Panc1 (cell line): ENCODE data around the gene SYNPR. TPM values are rescaled to one million over a fixed set of nuclear protein-coding genes. Genes with fewer than 3 reads are reported as not detected.

ENCODE experiments used
- ATAC-seq: fragments of 200-7000 bp; cut with Tn5 transposase; 2 replicates; pipeline ENCODE4 v1.9.1; 2020; ENCODE audit warnings: mild to moderate bottlenecking, moderate library complexity
- BruUV-seq: library from RNA; stranded (reverse); fragments of 400-500 nt; replicated peaks from 2 replicates; lab custom pipeline; 2021; lab: Mats Ljungman, UMichigan
- CTCF ChIA-PET: fragments of 300-600 bp; sonication (Branson Sonifier 250); formaldehyde crosslinking; loops from one replicate; lab custom pipeline; 2022; ENCODE audit warnings: antibody characterized with exemption; lab: Charles Lee
- POLR2A ChIA-PET: fragments of 300-600 bp; sonication (Branson Sonifier 250); formaldehyde crosslinking; loops from one replicate; lab custom pipeline; 2022; ENCODE audit warnings: antibody characterized with exemption; lab: Charles Lee
- DNase-seq: peaks from one replicate; pipeline ENCODE4 v3.0.0-alpha.2; 2010; ENCODE audit warnings: low read depth, low spot score
- H3K27ac ChIP-seq: 2 replicates; pipeline ENCODE4 v1.5.1; 2011; ENCODE audit warnings: mild to moderate bottlenecking, low read length, inconsistent platforms
- H3K27me3 ChIP-seq: fragments of 200-500 bp; sonication (Bioruptor generic); 2 replicates; pipeline ENCODE4 v1.6.0; 2014; ENCODE audit warnings: low read length, inconsistent platforms; ENCODE audit not compliant: control insufficient read depth, insufficient read depth
- H3K36me3 ChIP-seq: fragments of 200-500 bp; sonication (Bioruptor generic); 2 replicates; pipeline ENCODE4 v1.5.1; 2014; ENCODE audit warnings: inconsistent platforms, mild to moderate bottlenecking, low read length, moderate library complexity; ENCODE audit not compliant: control insufficient read depth, insufficient read depth
- H3K4me1 ChIP-seq: 2 replicates; pipeline ENCODE4 v1.5.1; 2011; ENCODE audit warnings: inconsistent platforms, mild to moderate bottlenecking, low read length, moderate library complexity; ENCODE audit not compliant: control insufficient read depth, insufficient read depth
- H3K4me3 ChIP-seq, 2 experiments: 2 replicates each; pipeline ENCODE4 v1.5.1; 2011 to 2012; ENCODE audit warnings: low read depth in 2 of 2, low read length in 2 of 2, mild to moderate bottlenecking in 2 of 2, inconsistent platforms in 1 of 2, moderate library complexity in 1 of 2
- H3K9me3 ChIP-seq: fragments of 200-500 bp; sonication (Bioruptor generic); 2 replicates; pipeline ENCODE4 v1.5.1; 2014; ENCODE audit warnings: low read depth, mild to moderate bottlenecking, inconsistent platforms, low read length, moderate library complexity; ENCODE audit not compliant: control insufficient read depth, insufficient read depth
- POLR2AphosphoS5 ChIP-seq: IDR thresholded peaks from 2 replicates; pipeline ENCODE4 v1.6.1; 2012; ENCODE audit warnings: mild to moderate bottlenecking, low read depth, low read length, moderate library complexity
- SIN3A ChIP-seq: IDR thresholded peaks from 2 replicates; pipeline ENCODE4 v1.6.1; 2012; ENCODE audit warnings: low read depth, mild to moderate bottlenecking, low read length, moderate library complexity, borderline replicate concordance; ENCODE audit not compliant: insufficient read depth
- TCF7L2 ChIP-seq: IDR thresholded peaks from 2 replicates; pipeline ENCODE4 v1.6.1; 2011; ENCODE audit warnings: mild to moderate bottlenecking, low read depth, low read length, inconsistent platforms
- in situ Hi-C: cut with HindIII; loops from 2 replicates; pipeline ENCODE4 v1.10.0; 2016; ENCODE audit warnings: low sequenced_read_pairs, low pct_unique_long_range_greater_than_20kb
- intact Hi-C: fragments of 100-400 bp; cut with micrococcal nuclease; formaldehyde crosslinking; loops from one replicate; pipeline ENCODE4 v1.10.0; 2022; ENCODE audit not compliant: unreplicated experiment
- total RNA-seq: library from RNA; stranded (reverse); gene quantifications from one replicate; pipeline ENCODE4 v1.2.1, GENCODE V29; 2021; ENCODE audit not compliant: unreplicated experiment
- TF ChIP-seq, protein P1 (sequence below): fragments of 450-650 bp; IDR thresholded peaks from 2 replicates; pipeline ENCODE4 v1.5.1; 2017; ENCODE audit warnings: mild to moderate bottlenecking
- TF ChIP-seq, protein P2 (sequence below), 2 experiments: IDR thresholded peaks; 2 replicates each; pipeline ENCODE4 v1.6.1; 2011 to 2012; ENCODE audit warnings: low read depth in 2 of 2, control low read depth in 1 of 2, low read length in 1 of 2, mild to moderate bottlenecking in 1 of 2, moderate library complexity in 1 of 2; ENCODE audit not compliant: insufficient read depth in 1 of 2

The SYNPR gene
- total RNA-seq, 1 experiment from 2014 or later, result not detected

DNA sequence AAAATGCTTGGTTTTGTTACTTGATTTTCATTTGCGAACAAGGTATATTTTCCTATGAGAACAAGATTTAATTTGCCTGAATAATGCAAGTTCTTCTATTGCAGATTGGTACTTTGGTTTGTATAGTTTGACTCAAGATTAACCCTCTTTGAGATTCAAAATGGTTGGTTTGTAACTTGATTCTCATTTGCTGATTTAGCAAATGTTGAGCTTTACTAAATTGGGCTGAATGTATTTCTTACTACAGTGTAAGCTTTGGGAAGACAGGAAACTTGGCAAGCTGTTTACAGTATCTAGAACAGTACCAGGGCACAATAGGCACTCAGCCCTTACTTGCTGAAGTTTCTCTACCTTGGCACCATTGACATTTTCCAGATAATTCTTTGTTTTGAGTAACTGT, 3.7 kb upstream of the SYNPR start:
- intact Hi-C loops, result no loop called here
- in situ Hi-C loops, result no loop called here
- BruUV-seq, result no TSS peak

DNA sequence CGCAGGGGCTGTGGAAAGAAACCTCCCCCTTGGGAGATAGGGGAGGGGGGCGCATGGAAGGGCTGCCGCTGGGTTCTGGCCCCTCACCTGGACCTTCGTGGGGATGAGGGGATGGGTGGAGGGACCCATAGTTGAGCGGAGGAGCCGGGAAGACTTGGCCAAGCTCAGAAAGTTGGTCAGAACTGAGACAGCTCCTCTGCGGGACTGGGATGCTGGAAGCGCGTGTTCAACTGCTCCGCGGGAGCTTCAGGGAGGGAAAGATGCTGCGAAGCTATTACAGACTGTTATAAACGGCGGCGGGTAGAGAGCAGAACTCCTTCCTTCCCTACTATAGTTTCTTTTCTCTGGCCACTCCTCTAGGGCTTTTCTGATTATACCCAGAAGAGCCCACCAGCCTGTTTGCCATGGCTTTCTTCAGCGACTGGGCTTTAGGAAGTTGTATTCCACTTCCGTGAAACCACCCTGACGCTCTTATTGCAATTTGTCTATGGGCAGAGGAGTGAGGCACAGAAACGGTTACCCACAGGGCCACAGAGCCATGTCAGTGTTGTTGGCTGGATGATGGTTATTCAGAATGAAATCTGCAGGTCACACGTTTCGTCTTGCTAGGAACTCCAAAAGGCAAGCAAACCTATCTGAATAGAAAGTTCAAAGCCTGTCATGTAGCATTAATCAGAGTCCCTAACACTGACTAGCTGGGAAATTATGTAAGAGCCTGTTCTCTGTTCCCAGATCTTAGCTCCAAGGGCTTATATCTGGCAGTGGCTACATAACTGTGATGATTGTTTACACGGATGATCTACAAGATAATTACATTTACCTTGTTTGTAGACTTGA, 1.1 kb downstream of the SYNPR start:
- no peak overlapping the region for H3K27ac ChIP-seq
- intact Hi-C loops, result no loop called here
- no peaks in the 10 kb centered on the region for H3K9me3 ChIP-seq
- H3K27me3 ChIP-seq, result no peaks in the 10 kb centered on the region
- POLR2A ChIA-PET, result no interaction called here
- no peaks in the 10 kb centered on the region for H3K36me3 ChIP-seq
- DNase-seq (no peak), ATAC-seq (no peak)
- no TSS peak for BruUV-seq
- in situ Hi-C loops, result no loop called here
- CTCF ChIA-PET, result no interaction called here
- H3K4me3 ChIP-seq, result no peak overlapping the region
- TF ChIP-seq, protein P1, sequence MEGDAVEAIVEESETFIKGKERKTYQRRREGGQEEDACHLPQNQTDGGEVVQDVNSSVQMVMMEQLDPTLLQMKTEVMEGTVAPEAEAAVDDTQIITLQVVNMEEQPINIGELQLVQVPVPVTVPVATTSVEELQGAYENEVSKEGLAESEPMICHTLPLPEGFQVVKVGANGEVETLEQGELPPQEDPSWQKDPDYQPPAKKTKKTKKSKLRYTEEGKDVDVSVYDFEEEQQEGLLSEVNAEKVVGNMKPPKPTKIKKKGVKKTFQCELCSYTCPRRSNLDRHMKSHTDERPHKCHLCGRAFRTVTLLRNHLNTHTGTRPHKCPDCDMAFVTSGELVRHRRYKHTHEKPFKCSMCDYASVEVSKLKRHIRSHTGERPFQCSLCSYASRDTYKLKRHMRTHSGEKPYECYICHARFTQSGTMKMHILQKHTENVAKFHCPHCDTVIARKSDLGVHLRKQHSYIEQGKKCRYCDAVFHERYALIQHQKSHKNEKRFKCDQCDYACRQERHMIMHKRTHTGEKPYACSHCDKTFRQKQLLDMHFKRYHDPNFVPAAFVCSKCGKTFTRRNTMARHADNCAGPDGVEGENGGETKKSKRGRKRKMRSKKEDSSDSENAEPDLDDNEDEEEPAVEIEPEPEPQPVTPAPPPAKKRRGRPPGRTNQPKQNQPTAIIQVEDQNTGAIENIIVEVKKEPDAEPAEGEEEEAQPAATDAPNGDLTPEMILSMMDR, result no peak
- TF ChIP-seq, protein P2, sequence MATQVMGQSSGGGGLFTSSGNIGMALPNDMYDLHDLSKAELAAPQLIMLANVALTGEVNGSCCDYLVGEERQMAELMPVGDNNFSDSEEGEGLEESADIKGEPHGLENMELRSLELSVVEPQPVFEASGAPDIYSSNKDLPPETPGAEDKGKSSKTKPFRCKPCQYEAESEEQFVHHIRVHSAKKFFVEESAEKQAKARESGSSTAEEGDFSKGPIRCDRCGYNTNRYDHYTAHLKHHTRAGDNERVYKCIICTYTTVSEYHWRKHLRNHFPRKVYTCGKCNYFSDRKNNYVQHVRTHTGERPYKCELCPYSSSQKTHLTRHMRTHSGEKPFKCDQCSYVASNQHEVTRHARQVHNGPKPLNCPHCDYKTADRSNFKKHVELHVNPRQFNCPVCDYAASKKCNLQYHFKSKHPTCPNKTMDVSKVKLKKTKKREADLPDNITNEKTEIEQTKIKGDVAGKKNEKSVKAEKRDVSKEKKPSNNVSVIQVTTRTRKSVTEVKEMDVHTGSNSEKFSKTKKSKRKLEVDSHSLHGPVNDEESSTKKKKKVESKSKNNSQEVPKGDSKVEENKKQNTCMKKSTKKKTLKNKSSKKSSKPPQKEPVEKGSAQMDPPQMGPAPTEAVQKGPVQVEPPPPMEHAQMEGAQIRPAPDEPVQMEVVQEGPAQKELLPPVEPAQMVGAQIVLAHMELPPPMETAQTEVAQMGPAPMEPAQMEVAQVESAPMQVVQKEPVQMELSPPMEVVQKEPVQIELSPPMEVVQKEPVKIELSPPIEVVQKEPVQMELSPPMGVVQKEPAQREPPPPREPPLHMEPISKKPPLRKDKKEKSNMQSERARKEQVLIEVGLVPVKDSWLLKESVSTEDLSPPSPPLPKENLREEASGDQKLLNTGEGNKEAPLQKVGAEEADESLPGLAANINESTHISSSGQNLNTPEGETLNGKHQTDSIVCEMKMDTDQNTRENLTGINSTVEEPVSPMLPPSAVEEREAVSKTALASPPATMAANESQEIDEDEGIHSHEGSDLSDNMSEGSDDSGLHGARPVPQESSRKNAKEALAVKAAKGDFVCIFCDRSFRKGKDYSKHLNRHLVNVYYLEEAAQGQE (IDR thresholded peaks at IDR 0.05; ENCODE audit: insufficient read depth in 1 of 2, low read depth in 2 of 2, low read length in 1 of 2), result no peak
- no peak for TF ChIP-seq SIN3A
- no peak for TF ChIP-seq POLR2AphosphoS5
- no peak for TF ChIP-seq TCF7L2
- no peaks in the 10 kb centered on the region for H3K4me1 ChIP-seq

More for the DNA sequence above, 3.7 kb upstream of the SYNPR start:
- POLR2A ChIA-PET, result no interaction called here
- Histone ChIP-seq H3K9me3 (no peaks in the 10 kb centered on the region), H3K27ac (no peak overlapping the region), H3K36me3 (no peaks in the 10 kb centered on the region), H3K4me1 (no peaks in the 10 kb centered on the region), H3K4me3 (no peak overlapping the region), H3K27me3 (no peaks in the 10 kb centered on the region)
- ATAC-seq (no peak), DNase-seq (no peak)
- no peak for TF ChIP-seq TCF7L2
- no peak for TF ChIP-seq SIN3A
- no peak for TF ChIP-seq POLR2AphosphoS5
- TF ChIP-seq, protein P2 (IDR thresholded peaks at IDR 0.05; ENCODE audit: insufficient read depth in 1 of 2, low read depth in 2 of 2, low read length in 1 of 2), result no peak
- TF ChIP-seq, protein P1, result no peak
- CTCF ChIA-PET, result no interaction called here
